Transverse colon (tissue), 4 donors: ENCODE measurements around the gene FBXL12. TPM values are rescaled to one million over a fixed set of nuclear protein-coding genes. Genes with fewer than 3 reads are reported as not detected.

Experiments
- DNase-seq: peaks from one replicate; pipeline ENCODE4 v3.0.0-alpha.2; 2019
- H3K27ac ChIP-seq, 4 donors: fragments of 200-600 bp; sonication (generic); 2 replicates each; pipeline ENCODE4 v1.5.1; 2016 to 2018; ENCODE audit warnings: inconsistent platforms in 4 of 4
- H3K27me3 ChIP-seq: fragments of 200-600 bp; sonication (generic); 2 replicates; pipeline ENCODE4 v1.5.1; 2017; ENCODE audit warnings: inconsistent platforms
- H3K36me3 ChIP-seq, 4 donors: fragments of 200-600 bp; sonication (generic); 2 replicates each; pipeline ENCODE4 v1.5.1; 2017 to 2019; ENCODE audit warnings: inconsistent platforms in 4 of 4
- H3K4me1 ChIP-seq, 4 donors: fragments of 200-600 bp; sonication (generic); 2 replicates each; pipeline ENCODE4 v1.5.1; 2017 to 2020; ENCODE audit warnings: inconsistent platforms in 4 of 4
- H3K4me3 ChIP-seq, 4 donors: fragments of 200-600 bp; sonication (generic); 1 replicate in 1 of 4; 2 replicates in 3 of 4; pipeline versions ENCODE4 v1.5.1 to v1.6.1; 2017 to 2019; ENCODE audit warnings: inconsistent platforms in 4 of 4
- H3K9me3 ChIP-seq, 2 donors: fragments of 200-600 bp; sonication (generic); 2 replicates each; pipeline ENCODE4 v1.5.1; 2017 to 2019; ENCODE audit warnings: inconsistent platforms in 2 of 2
- EP300 ChIP-seq: sonication (generic); formaldehyde crosslinking; IDR thresholded peaks from one replicate; pipeline ENCODE4 v1.6.1; 2017; ENCODE audit warnings: antibody characterized with exemption, low read depth
- POLR2A ChIP-seq: fragments of 450-650 bp; IDR thresholded peaks from one replicate; pipeline ENCODE4 v1.6.1; 2016; ENCODE audit warnings: antibody characterized with exemption, mild to moderate bottlenecking, moderate library complexity
- POLR2AphosphoS5 ChIP-seq, 3 donors: sonication (generic); formaldehyde crosslinking; IDR thresholded peaks; one replicate each; pipeline ENCODE4 v1.6.1; 2016; ENCODE audit warnings: antibody characterized with exemption in 3 of 3
- WGBS, 2 donors: methylation state at CpG; one replicate each; pipeline ENCODE4 v1.1.5; 2018; ENCODE audit warnings: low coverage in 1 of 2; 5-methylcytosine and 5-hydroxymethylcytosine counted together
- in situ Hi-C, 4 donors: fragments of 200-750 bp; cut with MboI; loops; one replicate each; pipeline versions ENCODE4 v1.15.0 to v1.15.1; 2017; ENCODE audit warnings: low sequenced_read_pairs in 3 of 4, low pct_ligation_motif_present in 1 of 4, low pct_unique_long_range_greater_than_20kb in 1 of 4
- intact Hi-C: fragments of 100-400 bp; cut with DNase I; formaldehyde crosslinking; loops from one replicate; pipeline ENCODE4 v1.15.1; 2023; ENCODE audit warnings: low total_unique reads
- total RNA-seq, 4 donors: library from RNA; depleted of rRNA; stranded (reverse); fragments of >200 nt; gene quantifications; one replicate each; pipeline ENCODE4 v1.1.0, GENCODE V29; 2016
- TF ChIP-seq, protein P1 (sequence below), 5 experiments: fragments of 200-600 bp in 3 of 5; fragments of 450-650 bp in 2 of 5; sonication (generic) in 3 of 5; IDR thresholded peaks; 1 replicate in 2 of 5; 2 replicates in 3 of 5; pipeline ENCODE4 v1.5.1; 2016 to 2017; ENCODE audit warnings: antibody characterized with exemption in 5 of 5, inconsistent platforms in 3 of 5, mild to moderate bottlenecking in 2 of 5, moderate library complexity in 1 of 5

FBXL12 gene
- total RNA-seq, 4 donors from 2014 or later: 32.9 to 184 (median 83.1) TPM

GRCh38 chr19:9861503-9861902, 42.6 kb upstream of the FBXL12 start:
- Histone ChIP-seq H3K27ac (no peak overlapping the region), H3K4me3 (no peak overlapping the region), H3K27me3 (no peaks in the 10 kb centered on the region), H3K36me3 (no peaks in the 10 kb centered on the region), H3K9me3 (no peaks in the 10 kb centered on the region), H3K4me1 (no peaks in the 10 kb centered on the region)
- DNase-seq: no peak
- intact Hi-C loops (no loop called here), in situ Hi-C loops (no loop called here)
- WGBS, 2 donors: 92% methylated on average over 1 of the region's 1 CpG; no CpG with 5 or more reads in 1 of the 2 donors
- TF ChIP-seq POLR2A (no peak), EP300 (no peak), POLR2AphosphoS5 (IDR thresholded peaks at IDR 0.05) (no peak)
- TF ChIP-seq, protein P1, sequence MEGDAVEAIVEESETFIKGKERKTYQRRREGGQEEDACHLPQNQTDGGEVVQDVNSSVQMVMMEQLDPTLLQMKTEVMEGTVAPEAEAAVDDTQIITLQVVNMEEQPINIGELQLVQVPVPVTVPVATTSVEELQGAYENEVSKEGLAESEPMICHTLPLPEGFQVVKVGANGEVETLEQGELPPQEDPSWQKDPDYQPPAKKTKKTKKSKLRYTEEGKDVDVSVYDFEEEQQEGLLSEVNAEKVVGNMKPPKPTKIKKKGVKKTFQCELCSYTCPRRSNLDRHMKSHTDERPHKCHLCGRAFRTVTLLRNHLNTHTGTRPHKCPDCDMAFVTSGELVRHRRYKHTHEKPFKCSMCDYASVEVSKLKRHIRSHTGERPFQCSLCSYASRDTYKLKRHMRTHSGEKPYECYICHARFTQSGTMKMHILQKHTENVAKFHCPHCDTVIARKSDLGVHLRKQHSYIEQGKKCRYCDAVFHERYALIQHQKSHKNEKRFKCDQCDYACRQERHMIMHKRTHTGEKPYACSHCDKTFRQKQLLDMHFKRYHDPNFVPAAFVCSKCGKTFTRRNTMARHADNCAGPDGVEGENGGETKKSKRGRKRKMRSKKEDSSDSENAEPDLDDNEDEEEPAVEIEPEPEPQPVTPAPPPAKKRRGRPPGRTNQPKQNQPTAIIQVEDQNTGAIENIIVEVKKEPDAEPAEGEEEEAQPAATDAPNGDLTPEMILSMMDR (IDR thresholded peaks at IDR 0.05): no peak

DNA sequence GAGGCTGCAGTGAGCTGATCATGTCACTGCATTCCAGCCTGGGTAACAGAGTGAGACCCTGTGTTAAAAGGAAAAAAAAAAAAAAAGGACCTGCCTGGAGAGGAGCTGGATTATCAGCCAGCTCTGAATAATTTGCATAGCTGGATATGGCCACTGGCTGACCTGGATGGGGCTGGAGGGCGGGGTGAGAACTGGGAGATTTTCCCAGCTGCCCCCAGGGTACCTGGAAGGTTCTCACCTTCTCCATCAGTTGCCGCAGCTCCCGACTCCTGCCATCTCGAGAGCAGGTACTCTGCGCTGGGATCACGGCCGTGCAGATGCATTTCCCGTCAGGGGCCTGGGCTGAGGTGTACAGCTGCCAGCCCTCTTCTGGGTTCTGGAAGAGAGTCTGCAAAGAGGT, 41.5 kb upstream of the FBXL12 start:
- Histone ChIP-seq H3K4me1 (no peaks in the 10 kb centered on the region), H3K36me3 (no peaks in the 10 kb centered on the region), H3K4me3 (no peak overlapping the region), H3K27me3 (no peaks in the 10 kb centered on the region), H3K9me3 (no peaks in the 10 kb centered on the region), H3K27ac (no peak overlapping the region)
- in situ Hi-C loops: no loop called here
- TF ChIP-seq POLR2AphosphoS5 (IDR thresholded peaks at IDR 0.05) (no peak), POLR2A (no peak), EP300 (no peak)
- TF ChIP-seq, protein P1 (IDR thresholded peaks at IDR 0.05): no peak
- intact Hi-C loops: no loop called here
- WGBS, 2 donors: 88% methylated on average over 8 of the region's 8 CpGs; no CpG with 5 or more reads in 1 of the 2 donors
- no peak for DNase-seq

DNA sequence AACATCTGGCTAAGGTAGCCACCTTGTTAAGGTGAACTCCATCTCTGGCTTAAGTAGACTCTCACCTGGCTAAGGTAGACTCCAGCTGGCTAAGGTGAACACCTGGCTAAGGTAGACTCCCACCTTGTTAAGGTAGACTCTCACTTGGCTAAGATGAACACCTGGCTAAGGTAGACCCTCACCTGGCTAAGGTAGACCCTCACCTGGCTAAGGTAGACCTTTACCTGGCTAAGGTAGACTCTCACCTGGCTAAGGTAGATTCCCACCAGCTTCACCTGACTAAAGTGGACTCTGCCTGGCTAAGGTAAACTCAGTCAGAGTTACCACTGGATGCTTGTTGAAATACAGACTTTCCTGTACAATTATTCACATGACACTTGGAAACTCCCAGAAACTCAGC, 39.9 kb upstream of the FBXL12 start:
- DNase-seq: no peak
- no peaks in the 10 kb centered on the region for H3K36me3 ChIP-seq
- in situ Hi-C loops: no loop called here
- no peak overlapping the region for H3K27ac ChIP-seq
- no peak overlapping the region for H3K4me3 ChIP-seq
- intact Hi-C loops: no loop called here
- H3K27me3 ChIP-seq: no peaks in the 10 kb centered on the region
- no peaks in the 10 kb centered on the region for H3K4me1 ChIP-seq
- H3K9me3 ChIP-seq: no peaks in the 10 kb centered on the region
- TF ChIP-seq POLR2AphosphoS5 (IDR thresholded peaks at IDR 0.05) (no peak), EP300 (no peak), POLR2A (no peak)
- TF ChIP-seq, protein P1 (IDR thresholded peaks at IDR 0.05): no peak

DNA sequence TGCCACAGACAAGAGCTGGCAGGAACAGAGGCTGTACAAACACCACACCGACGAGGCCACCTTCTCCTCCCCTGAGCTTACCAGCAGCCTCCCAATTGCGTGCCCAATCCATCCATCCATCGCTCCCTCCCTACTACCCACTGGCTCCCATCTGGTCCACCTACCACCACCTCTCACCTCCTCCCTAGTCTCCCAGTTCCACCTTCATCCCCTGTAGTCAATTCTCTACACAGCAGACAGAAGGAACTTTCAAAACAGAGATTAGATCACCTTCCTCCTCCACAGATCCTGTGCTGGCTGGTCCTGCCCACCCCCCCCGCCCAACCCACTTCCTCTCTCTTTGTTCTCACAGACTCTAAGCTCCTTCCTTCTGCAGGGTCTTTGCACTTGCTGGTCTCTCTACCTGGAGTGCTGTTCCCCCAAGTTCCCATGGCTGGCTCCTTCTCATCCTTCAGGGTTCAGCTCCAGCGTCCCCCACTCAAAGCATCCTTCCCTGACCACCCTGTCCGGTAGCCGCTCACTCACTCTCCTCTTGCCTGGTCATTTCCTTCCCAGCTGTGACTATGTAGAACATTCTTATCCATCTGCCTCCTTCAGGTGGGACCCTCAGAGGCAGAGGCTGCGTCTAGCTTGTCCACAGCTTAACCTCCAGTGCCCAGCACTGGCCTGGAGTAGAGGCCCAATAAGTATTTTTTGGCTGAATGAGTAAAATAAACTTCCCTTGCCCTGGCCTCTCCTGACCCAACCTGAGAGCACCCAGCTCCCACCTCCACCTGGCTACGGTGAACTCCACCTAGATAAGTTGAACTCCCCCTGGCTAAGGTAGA, 39.3 kb upstream of the FBXL12 start:
- in situ Hi-C loops (no loop called here), intact Hi-C loops (no loop called here)
- 79 to 100% methylated on average over 3 to 10 of the region's 10 CpGs for WGBS, 2 donors
- H3K9me3 ChIP-seq: no peaks in the 10 kb centered on the region
- no peak for DNase-seq
- H3K27me3 ChIP-seq: no peaks in the 10 kb centered on the region
- peak overlapping the region in 2 of 4 donors; percentile 31 to 34 for H3K27ac ChIP-seq
- TF ChIP-seq, protein P1 (IDR thresholded peaks at IDR 0.05): no peak
- TF ChIP-seq EP300 (no peak), POLR2A (no peak), POLR2AphosphoS5 (IDR thresholded peaks at IDR 0.05) (no peak)
- no peak overlapping the region for H3K4me3 ChIP-seq
- H3K4me1 ChIP-seq: no peaks in the 10 kb centered on the region
- no peaks in the 10 kb centered on the region for H3K36me3 ChIP-seq
